Epithelial cell of alveolus of lung (primary cell): ENCODE measurements around the gene DAZ2. TPM values are rescaled to one million over a fixed set of nuclear protein-coding genes. Genes with fewer than 3 reads are reported as not detected.

Source experiments
- total RNA-seq: library from RNA; depleted of rRNA; stranded (reverse); fragments of >200 nt; gene quantifications from 2 replicates; pipeline ENCODE4 v1.2.1, GENCODE V29; 2015

The DAZ2 gene
- total RNA-seq, result not detected in 2 replicates

GRCh38 chrY:23219233-23219632, at the start of gene DAZ2:
DAZ2 (plus strand) TSS chrY:23219533; CDS start chrY:23219741, 208 bp downstream.

GRCh38 chrY:23198908-23199307, 20.4 kb upstream of the DAZ2 start, which contains the start of gene DAZ1:
DAZ1 (minus strand) TSS chrY:23199008; CDS start chrY:23198800, 208 bp downstream.

Other genes with a start within 250 kb of the DAZ2 start
- gene BPY2, start 235.3 kb upstream of the DAZ2 start, total RNA-seq, result not detected in 2 replicates
- gene DAZ1, start 20.5 kb upstream of the DAZ2 start, total RNA-seq, result not detected in 2 replicates